GM08714 (cell line): ENCODE measurements around the gene RASSF7.

ENCODE experiments used
- H3K4me3 ChIP-seq: fragments of 200-500 bp; sonication (Bioruptor generic); 2 replicates; pipeline ENCODE4 v1.5.1; 2014; ENCODE audit warnings: mild to moderate bottlenecking, low read length, inconsistent platforms
- ZNF274 ChIP-seq: IDR thresholded peaks from 2 replicates; pipeline ENCODE4 v1.6.1; 2012; ENCODE audit warnings: mild to moderate bottlenecking, low read depth, low read length

The RASSF7 gene

DNA sequence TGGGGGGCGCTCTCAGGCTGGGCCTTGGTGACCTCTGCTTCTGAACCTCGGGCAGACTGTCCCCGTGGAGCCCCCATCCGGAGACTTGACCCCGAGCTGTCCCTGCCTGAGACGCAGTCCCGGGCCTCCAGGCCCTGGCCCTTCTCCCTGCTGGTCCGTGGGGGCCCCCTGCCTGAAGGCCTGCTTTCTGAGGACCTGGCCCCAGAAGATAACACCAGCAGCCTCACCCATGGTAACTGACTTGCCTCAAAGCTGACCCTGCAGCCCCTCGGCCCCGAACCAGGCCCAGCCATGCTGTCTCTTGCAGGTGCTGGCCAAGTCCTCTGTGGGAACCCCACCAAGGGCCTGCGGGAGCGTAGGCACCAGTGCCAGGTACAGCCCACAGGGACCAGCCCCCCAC lies 9.2 kb upstream of the RASSF7 start:
- TF ChIP-seq ZNF274 = no peak
- H3K4me3 ChIP-seq = no peak overlapping the region

DNA sequence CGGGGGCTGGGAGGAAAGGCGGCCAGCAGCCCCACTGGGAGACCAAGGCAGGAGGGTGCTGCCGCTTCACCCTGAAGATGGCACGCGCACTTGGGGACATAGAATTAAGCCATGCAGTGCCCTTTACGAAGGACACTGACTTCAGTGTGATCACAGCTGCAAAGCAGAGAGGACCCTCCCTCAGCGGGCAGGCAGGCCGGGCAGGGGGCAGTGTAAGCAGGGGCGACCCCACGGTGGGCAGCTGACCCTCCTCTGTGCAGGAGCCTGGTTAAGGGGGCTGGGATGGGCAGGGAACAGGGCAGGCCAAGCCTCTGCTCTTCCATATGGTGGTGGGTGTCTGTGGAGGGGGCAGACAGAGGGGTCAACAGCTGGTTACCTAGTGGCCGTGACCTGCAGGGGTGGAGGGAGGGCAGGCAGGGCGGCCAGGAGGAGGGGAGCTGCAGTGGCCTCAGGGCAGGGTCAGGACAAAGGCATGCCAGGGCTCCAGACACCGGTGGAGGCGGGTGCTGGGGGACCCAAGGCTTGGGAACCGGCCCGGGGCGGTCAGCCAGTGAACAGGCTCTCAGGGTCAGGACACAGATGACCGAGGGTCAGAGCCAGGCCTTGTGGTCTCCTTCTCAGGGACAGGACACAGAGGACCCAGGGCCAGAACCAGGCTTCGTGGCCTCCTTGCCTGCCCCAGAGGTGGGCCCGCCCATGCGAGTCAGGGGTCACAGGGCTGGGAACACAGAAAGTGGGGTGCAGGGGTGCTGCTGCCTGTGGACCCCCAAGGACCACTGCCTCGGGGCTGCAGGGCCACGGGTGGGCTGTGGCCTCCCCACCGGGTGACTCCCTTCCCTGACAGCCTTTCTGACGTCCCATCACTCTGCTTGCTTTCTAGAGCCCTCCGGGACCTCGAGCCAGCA lies 7.4 kb upstream of the RASSF7 start:
- no peak overlapping the region for H3K4me3 ChIP-seq
- no peak for TF ChIP-seq ZNF274

DNA sequence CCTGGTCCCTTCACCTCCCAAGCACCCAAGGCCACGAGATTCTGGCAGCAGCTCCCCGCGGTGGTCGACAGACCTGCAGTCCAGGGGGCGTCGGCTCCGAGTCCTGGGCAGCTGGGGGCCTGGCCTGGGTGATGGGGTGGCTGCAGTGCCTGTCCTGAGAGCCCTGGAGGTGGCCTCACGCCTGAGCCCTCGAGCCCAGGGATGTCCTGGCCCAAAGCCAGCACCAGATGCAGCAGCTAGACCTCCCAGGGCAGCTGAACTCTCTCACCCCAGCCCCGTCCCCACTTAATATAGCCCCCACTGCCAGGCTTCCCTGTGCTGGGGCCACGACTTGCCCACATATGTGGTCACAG lies 6.8 kb upstream of the RASSF7 start:
- no peak overlapping the region for H3K4me3 ChIP-seq
- no peak for TF ChIP-seq ZNF274

DNA sequence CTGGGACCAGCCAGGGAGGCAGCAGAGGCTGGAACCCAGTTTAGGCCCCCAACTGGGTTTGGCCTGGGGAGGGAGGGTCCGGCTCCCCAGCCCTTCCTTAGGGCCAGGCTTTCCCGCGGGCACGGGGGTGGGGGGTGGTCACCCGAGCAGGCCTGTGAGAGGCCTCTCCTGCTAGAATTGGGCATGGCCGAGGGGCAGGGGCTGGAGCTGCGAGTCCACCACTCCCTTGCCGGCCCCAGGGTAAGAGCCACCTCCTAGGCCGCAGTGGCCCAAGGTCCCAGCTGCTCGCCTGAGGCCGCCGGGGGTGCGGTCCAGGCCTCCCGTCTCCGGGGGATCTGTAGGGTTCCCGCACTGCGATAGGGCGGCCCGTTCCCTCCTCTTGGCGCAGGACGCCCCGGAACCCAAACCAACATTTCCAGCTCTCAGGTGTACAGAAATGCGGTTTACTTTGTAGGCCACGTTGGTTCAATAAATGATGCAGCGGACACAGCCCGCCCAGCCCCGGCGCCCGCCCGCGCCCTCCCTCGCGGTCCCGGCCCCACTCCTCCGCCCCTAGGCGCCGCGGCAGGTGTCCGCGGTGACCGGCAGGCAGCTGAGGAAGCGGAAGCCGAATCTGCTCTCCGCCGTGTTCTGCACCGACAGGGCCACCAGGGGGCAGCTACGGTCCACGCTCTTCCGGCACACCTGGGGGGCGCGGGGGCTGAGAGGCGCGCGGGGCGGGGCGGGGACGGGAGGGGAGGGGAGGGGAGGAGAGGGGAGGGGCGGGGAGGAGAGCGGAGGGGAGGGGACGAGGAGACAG lies 6.1 kb upstream of the RASSF7 start:
- no peak for TF ChIP-seq ZNF274
- peak overlapping the region; percentile 33; the same call in 1 of the 2 replicates for H3K4me3 ChIP-seq

DNA sequence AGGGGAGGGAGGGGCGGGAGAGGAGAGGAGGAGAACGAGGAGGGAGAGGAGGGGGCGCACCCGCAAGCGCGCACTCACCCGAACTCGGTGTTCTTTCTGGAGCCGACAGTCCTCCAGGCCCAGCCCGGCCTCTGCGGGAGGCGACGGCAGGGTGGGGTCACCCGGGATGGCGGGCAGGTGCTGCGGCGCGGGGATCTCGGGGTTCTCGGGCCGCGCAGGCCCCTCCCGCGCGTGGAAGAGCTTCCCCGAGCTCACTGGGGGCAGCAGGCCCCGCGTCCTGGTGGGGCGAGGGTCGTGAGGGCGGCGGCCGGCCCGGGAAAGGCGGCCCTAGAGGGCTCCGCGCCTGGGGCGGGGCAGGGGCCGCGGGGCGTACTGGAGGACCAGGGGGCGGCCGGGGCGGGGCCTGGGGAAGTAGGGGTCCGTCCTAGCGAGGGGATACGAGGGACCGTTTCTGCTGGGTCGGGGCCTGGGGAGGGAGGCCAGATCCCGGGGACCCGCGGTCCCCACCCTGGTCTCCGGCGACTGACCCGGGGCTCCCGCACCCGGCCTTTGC lies 5.5 kb upstream of the RASSF7 start:
- no peak overlapping the region; the same call in 1 of the 2 replicates for H3K4me3 ChIP-seq
- no peak for TF ChIP-seq ZNF274

DNA sequence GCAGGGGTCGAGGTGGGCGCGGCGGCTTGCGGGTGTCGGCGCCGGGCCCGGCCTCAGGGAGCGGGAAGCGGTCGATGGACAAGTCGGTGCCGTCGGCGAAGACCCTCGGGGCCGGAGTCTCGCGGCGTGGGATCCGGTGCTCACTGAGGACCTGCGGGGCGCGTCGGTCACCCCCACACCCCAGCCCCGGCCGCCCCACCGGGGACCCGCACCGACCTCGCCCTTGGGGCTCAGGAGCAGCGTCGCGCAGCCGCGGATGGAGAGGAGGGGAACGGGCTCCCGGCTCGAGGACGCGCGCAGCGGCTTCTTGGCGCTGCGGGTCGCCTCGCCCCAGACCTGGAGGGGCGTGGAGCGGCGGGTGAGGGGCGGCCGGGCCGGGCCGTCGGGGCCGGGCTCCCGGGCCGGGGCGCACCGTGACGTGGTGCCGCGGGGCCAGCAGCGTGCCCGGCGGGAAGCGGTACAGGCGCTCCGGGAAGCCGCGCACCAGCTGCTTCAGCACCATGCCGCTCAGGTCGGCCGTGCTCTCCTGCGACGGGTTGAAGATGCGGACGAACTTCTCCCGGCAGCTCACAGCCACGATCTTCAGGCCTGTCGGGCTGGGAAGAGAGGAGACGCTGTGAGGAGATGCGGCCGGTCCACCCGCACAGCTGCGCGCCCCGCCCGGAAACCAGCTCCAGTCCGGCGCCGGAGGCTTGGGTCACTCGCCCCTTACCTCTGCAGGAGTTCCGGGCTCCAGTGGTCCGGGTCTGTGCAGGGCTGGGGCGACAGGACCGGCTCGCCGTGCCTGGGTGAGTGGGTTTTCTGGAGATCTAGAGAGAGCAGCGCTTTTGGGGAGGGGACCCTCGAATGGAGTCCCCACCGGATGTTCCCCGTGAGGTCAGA lies 4.7 kb upstream of the RASSF7 start:
- no peak for TF ChIP-seq ZNF274
- no peak overlapping the region for H3K4me3 ChIP-seq

DNA sequence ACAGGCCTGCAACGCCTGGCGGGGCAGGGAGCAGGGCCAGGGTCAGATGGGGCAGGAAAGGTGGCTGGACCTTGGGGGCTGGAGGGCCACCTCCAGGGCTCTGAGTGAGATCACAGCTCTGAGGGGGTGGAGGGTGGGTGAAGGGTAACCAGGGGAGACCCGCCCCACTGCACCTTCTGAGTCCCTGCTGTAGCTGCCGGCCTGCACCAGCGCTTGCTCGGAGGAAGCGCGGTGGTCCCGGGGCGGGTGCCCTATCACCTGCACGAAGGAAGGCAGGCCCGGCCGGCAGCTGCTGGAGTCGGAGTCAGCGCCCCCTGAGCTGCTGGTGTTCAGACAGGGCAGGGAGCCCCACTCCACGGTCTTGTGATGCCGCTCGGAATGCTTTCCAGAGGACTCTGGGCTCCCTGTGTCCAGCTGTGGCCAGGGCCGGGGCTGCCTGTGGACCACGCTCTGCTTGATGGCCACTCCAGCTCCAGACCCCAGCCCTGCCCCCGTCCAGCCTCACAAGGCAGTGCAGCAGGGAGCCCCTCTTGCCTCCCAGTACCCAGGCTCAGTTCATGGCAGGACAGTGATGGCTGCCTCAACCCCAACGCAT lies 4.0 kb upstream of the RASSF7 start:
- TF ChIP-seq ZNF274 = no peak
- H3K4me3 ChIP-seq = no peak overlapping the region

DNA sequence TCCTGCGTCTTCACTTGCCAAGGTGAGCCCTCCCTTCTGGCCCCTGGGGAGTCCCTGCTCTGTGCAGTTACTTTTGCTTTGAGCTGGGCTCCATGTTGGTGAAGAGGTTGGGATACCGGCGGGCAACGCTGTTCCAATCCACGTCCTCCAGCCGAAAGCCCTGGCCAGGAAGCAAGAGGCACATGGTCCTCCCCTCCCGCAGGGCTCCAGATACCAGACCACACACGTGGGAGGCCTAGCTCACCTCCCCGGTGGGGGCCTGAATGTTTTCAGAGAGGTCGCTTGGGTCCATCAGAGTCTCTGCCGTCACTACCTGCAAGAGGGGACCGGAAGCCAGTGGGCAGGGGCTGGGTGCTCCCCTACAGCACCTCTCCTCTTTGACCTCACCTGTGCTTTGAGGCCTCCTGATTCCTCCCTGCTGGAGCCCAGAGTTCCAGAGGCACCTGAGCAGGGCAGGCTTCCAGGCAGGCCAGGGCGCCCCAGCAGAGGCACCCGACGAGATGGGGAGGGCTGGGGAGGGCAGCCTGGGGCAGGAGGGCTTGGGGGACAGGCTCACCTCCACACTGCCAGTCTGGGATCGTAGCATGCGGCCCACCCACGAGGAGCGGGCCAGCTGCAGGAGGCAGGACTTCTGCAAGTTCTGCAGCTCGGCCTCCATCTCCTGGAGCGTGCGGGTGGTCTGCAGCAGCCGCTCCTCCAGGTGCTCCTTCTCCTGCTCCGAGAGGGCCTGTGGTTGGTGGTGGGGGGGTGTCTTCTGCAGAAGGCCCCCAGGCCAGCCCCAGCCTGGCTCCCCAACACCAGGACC lies 3.2 kb upstream of the RASSF7 start:
- no peak for TF ChIP-seq ZNF274
- no peak overlapping the region for H3K4me3 ChIP-seq

DNA sequence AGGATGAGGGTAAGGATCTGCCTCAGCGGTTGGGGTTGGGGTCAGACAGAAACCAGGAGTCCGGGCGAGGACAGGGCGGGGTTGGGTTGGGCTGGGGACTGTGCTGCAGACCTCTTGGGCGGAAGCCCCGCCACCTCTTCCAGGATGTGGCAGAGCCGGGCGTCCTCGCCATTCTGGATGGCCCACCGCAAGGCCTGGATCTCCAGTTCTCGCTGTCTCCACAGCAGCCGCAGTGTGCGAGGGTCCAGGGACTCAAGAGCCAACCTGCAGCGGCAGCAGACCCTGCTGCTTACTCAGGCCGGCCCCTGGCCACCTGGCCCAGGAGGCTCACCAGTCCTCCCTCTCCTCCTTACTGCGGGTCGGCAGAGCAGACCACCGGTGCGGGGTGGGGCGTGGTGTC lies 2.3 kb upstream of the RASSF7 start:
- H3K4me3 ChIP-seq = no peak overlapping the region
- no peak for TF ChIP-seq ZNF274

DNA sequence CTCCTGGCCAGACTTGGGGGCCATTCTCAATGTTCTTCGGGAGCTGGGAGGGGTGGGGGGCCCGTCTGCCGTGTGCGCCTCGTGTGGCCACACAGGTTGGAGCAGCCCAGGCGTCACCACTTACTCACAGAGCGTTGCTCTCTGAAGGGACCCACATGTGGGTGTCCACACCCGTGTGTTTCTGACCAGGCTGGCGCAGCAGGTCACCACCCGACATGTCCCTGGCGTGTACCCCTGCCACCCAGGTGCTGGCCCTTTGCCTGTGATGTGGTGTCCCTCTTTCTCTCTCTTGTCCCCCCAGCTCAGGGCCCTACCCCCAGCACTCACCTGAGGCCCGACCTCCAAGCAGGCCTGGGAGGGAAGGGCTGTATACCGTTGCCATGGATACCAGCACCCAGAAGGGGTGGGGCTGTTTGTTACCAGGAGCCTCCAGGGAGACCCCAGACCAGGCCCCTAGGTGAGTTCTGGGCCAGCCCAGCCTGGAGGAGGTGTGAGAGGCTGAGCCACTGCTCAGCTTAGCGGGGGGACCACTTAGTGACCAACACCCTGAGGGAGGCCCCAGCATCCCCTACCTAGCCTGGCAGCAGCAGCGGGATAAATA lies 1.6 kb upstream of the RASSF7 start:
- TF ChIP-seq ZNF274 = no peak
- H3K4me3 ChIP-seq = no peak overlapping the region

DNA sequence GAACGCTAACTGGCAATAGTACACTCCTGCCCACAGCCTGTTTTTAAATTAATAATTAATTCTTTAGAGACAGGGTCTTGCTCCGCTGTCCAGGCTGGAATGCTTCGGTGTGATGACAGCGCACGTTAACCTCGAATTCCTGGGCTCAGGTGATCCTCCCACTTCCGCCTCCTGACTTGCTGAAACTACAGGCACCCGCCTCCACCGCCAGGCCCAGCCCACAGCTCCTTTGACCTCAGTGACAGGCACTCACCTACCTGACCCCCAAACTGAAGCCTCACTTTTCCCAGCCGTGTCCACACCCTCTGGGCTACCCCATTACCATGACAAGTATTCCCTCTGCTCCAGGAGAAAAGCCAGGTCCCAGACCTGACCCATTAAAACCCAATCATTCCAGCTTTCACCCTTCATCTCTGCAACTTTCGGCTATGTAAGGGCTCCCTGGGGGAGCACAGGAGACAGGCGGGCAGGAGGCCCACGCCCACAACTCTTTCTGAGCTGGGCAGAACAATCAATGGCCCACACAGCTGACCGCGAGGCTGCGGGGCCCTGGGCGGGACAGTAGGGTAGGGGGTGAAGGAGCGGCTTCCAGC lies 962 bp upstream of the RASSF7 start:
- TF ChIP-seq ZNF274 = no peak
- peak overlapping the region; percentile 79; the same call in 1 of the 2 replicates for H3K4me3 ChIP-seq
